BLaER1 treated with 17β-estradiol and CSF1 and Interleukin-3, amounts not matched to agents 10 nM and 100 nM (cell line): ENCODE results near the gene LITAF.
A peak's percentile ranks its signal among the peaks of the same experiment; 100 is the strongest.
"Not testable (repeated sequence)": the region's sequence is repeated elsewhere in the genome, so short reads cannot be mapped to it uniquely, and the experiment has no call there.

ENCODE experiments used
- H3K27ac ChIP-seq, 11 experiments: shearing (Covaris generic); formaldehyde crosslinking; 2 replicates each; pipeline ENCODE4 v1.8.1; 2022
- H3K27me3 ChIP-seq, 11 experiments: shearing (Covaris generic); formaldehyde crosslinking; 2 replicates each; pipeline ENCODE4 v1.8.1; 2022
- H3K36me3 ChIP-seq, 11 experiments: shearing (Covaris generic); formaldehyde crosslinking; 2 replicates each; pipeline ENCODE4 v1.8.1; 2022
- H3K4me1 ChIP-seq, 10 experiments: shearing (Covaris generic); formaldehyde crosslinking; 2 replicates each; pipeline ENCODE4 v1.8.1; 2022
- H3K4me2 ChIP-seq, 11 experiments: shearing (Covaris generic); formaldehyde crosslinking; 2 replicates each; pipeline ENCODE4 v1.8.1; 2022
- H3K4me3 ChIP-seq, 10 experiments: shearing (Covaris generic); formaldehyde crosslinking; 2 replicates each; pipeline ENCODE4 v1.8.1; 2022
- H3K9ac ChIP-seq, 11 experiments: shearing (Covaris generic); formaldehyde crosslinking; 2 replicates each; pipeline ENCODE4 v1.8.1; 2022
- H3K9me3 ChIP-seq, 11 experiments: shearing (Covaris generic); formaldehyde crosslinking; replicated peaks in 1 of 11; 2 replicates each; pipeline ENCODE4 v1.8.1; 2022
- H4K20me1 ChIP-seq, 11 experiments: shearing (Covaris generic); formaldehyde crosslinking; 2 replicates each; pipeline ENCODE4 v1.8.1; 2022
- Cebpa-rat ChIP-seq, 11 experiments: shearing (Covaris generic); IDR thresholded peaks; 2 replicates each; pipeline ENCODE4 v1.8.1; 2022

Gene LITAF

GRCh38 chr16:11510178-11510973 lies 76.3 kb downstream of the LITAF start:
- Histone ChIP-seq H3K27me3 (0 out of 22 replicates have a peak, but pooled peaks cover 0 to 4% (median 0%) of the 10 kb centered on the region in 11 experiments), H3K4me3 (no peak overlapping the region), H3K36me3 (no peaks in the 10 kb centered on the region), H3K4me1 (peaks cover 18 to 57% (median 53%) of the 10 kb centered on the region in 10 experiments), H3K4me2 (peak overlapping the region in 6 of 11 experiments; percentile 13 to 96 (median 90); a peak in 10 of 22 replicates), H3K9me3 (no peaks in the 10 kb centered on the region), H3K9ac (no peak overlapping the region), H4K20me1 (no peaks in the 10 kb centered on the region), H3K27ac (peak overlapping the region in 1 of 11 experiments; percentile 9; a peak in 1 of 22 replicates)
- TF ChIP-seq Cebpa-rat (IDR thresholded peaks at IDR 0.05) = no peak

GRCh38 chr16:11507991-11508390 lies 78.7 kb downstream of the LITAF start:
- H3K9me3 ChIP-seq = no peaks in the 10 kb centered on the region
- no peaks in the 10 kb centered on the region for H4K20me1 ChIP-seq
- peak overlapping the region; percentile 25 to 96 (median 89); a peak in 19 of 22 replicates for H3K4me2 ChIP-seq
- H3K9ac ChIP-seq = peak overlapping the region in 5 of 11 experiments; percentile 24 to 78 (median 45); a peak in 8 of 22 replicates
- H3K27me3 ChIP-seq = 0 out of 22 replicates have a peak, but pooled peaks cover 0 to 4% (median 0%) of the 10 kb centered on the region in 11 experiments
- H3K4me3 ChIP-seq = no peak overlapping the region
- H3K27ac ChIP-seq = peak overlapping the region in 7 of 11 experiments; percentile 16 to 88 (median 83); a peak in 12 of 22 replicates
- TF ChIP-seq Cebpa-rat (IDR thresholded peaks at IDR 0.05) = no peak
- H3K4me1 ChIP-seq = peaks cover 30 to 81% (median 77%) of the 10 kb centered on the region in 10 experiments
- H3K36me3 ChIP-seq = no peaks in the 10 kb centered on the region

GRCh38 chr16:11507350-11507749 lies 79.4 kb downstream of the LITAF start:
- H3K9ac ChIP-seq = peak overlapping the region in 8 of 11 experiments; percentile 63 to 78 (median 74); a peak in 11 of 22 replicates
- TF ChIP-seq Cebpa-rat (IDR thresholded peaks at IDR 0.05) = no peak
- peak overlapping the region in 9 of 11 experiments; percentile 72 to 88 (median 83); a peak in 14 of 22 replicates for H3K27ac ChIP-seq
- H3K4me1 ChIP-seq = peaks cover 32 to 88% (median 84%) of the 10 kb centered on the region in 10 experiments
- 0 out of 22 replicates have a peak, but pooled peaks cover 0 to 4% (median 0%) of the 10 kb centered on the region in 11 experiments for H3K27me3 ChIP-seq
- H4K20me1 ChIP-seq = no peaks in the 10 kb centered on the region
- H3K4me3 ChIP-seq = peak overlapping the region in 1 of 10 experiments; percentile 49; a peak in 2 of 20 replicates
- H3K4me2 ChIP-seq = peak overlapping the region; percentile 55 to 96 (median 89); a peak in 21 of 22 replicates
- H3K36me3 ChIP-seq = no peaks in the 10 kb centered on the region
- H3K9me3 ChIP-seq = no peaks in the 10 kb centered on the region

GRCh38 chr16:11506741-11507305 lies 79.9 kb downstream of the LITAF start:
- peak overlapping the region in 10 of 11 experiments; percentile 36 to 78 (median 71); a peak in 20 of 22 replicates for H3K9ac ChIP-seq
- H3K27ac ChIP-seq = peak overlapping the region in 10 of 11 experiments; percentile 30 to 88 (median 81); a peak in 21 of 22 replicates
- H4K20me1 ChIP-seq = no peaks in the 10 kb centered on the region
- 0 out of 22 replicates have a peak, but pooled peaks cover 0 to 4% (median 0%) of the 10 kb centered on the region in 11 experiments for H3K27me3 ChIP-seq
- H3K9me3 ChIP-seq = no peaks in the 10 kb centered on the region
- H3K36me3 ChIP-seq = no peaks in the 10 kb centered on the region
- TF ChIP-seq Cebpa-rat (IDR thresholded peaks at IDR 0.05) = peak in 1 of 11 experiments; percentile 73; a peak in 2 of 22 replicates
- peaks cover 32 to 93% (median 89%) of the 10 kb centered on the region in 10 experiments for H3K4me1 ChIP-seq
- peak overlapping the region; percentile 55 to 96 (median 89) for H3K4me2 ChIP-seq
- H3K4me3 ChIP-seq = peak overlapping the region in 9 of 10 experiments; percentile 3 to 53 (median 33); a peak in 14 of 20 replicates

- not testable (repeated sequence) for H3K36me3 ChIP-seq, H4K20me1 ChIP-seq, H3K9me3 ChIP-seq, H3K27me3 ChIP-seq
- Histone ChIP-seq H3K4me3 (peak overlapping the region in 2 of 10 experiments; percentile 14 to 40; a peak in 2 of 20 replicates), H3K27ac (peak overlapping the region in 9 of 11 experiments; percentile 33 to 88 (median 83); a peak in 18 of 22 replicates), H3K4me1 (peaks cover 43 to 100% (median 100%) of the 10 kb centered on the region in 10 experiments), H3K4me2 (peak overlapping the region; percentile 39 to 96 (median 90); a peak in 21 of 22 replicates), H3K9ac (peak overlapping the region in 9 of 11 experiments; percentile 34 to 78 (median 71); a peak in 18 of 22 replicates)
- peak in 8 of 11 experiments; percentile 45 to 91 (median 68); a peak in 13 of 22 replicates for TF ChIP-seq Cebpa-rat (IDR thresholded peaks at IDR 0.05)
Measured at GRCh38 chr16:11504261-11504660, 82.5 kb downstream of the LITAF start.

- Histone ChIP-seq H3K4me3 (peak overlapping the region in 6 of 10 experiments; percentile 14 to 40 (median 26); a peak in 8 of 20 replicates), H3K36me3 (no peaks in the 10 kb centered on the region), H3K27me3 (no peaks in the 10 kb centered on the region), H3K9ac (peak overlapping the region in 10 of 11 experiments; percentile 34 to 78 (median 68); a peak in 19 of 22 replicates), H3K4me1 (peaks cover 41 to 97% (median 97%) of the 10 kb centered on the region in 10 experiments), H3K9me3 (no peaks in the 10 kb centered on the region), H4K20me1 (no peaks in the 10 kb centered on the region), H3K4me2 (peak overlapping the region; percentile 39 to 96 (median 90)), H3K27ac (peak overlapping the region in 9 of 11 experiments; percentile 33 to 88 (median 83); a peak in 18 of 22 replicates)
- TF ChIP-seq Cebpa-rat (IDR thresholded peaks at IDR 0.05) = no peak
Measured at GRCh38 chr16:11503566-11503965, 83.2 kb downstream of the LITAF start.

GRCh38 chr16:11502239-11502638 lies 84.5 kb downstream of the LITAF start:
- H3K4me1 ChIP-seq = peaks cover 49 to 97% (median 96%) of the 10 kb centered on the region in 10 experiments
- no peaks in the 10 kb centered on the region for H3K36me3 ChIP-seq
- peak overlapping the region in 2 of 11 experiments; percentile 8 to 44; a peak in 2 of 22 replicates for H3K9ac ChIP-seq

GRCh38 chr16:11501632-11502031 lies 85.1 kb downstream of the LITAF start:
- H4K20me1 ChIP-seq = no peaks in the 10 kb centered on the region
- H3K4me3 ChIP-seq = no peak overlapping the region
- H3K9ac ChIP-seq = peak overlapping the region in 4 of 11 experiments; percentile 8 to 44 (median 17); a peak in 4 of 22 replicates
- TF ChIP-seq Cebpa-rat (IDR thresholded peaks at IDR 0.05) = no peak
- no peaks in the 10 kb centered on the region for H3K36me3 ChIP-seq
- H3K27me3 ChIP-seq = no peaks in the 10 kb centered on the region
- H3K9me3 ChIP-seq = no peaks in the 10 kb centered on the region
- H3K27ac ChIP-seq = peak overlapping the region in 8 of 11 experiments; percentile 5 to 59 (median 40); a peak in 8 of 22 replicates
- peaks cover 50 to 97% (median 96%) of the 10 kb centered on the region in 10 experiments for H3K4me1 ChIP-seq
- peak overlapping the region in 8 of 11 experiments; percentile 11 to 93 (median 70); a peak in 15 of 22 replicates for H3K4me2 ChIP-seq

More at GRCh38 chr16:11502239-11502638, 84.5 kb downstream of the LITAF start:
- H3K4me3 ChIP-seq = no peak overlapping the region
- TF ChIP-seq Cebpa-rat (IDR thresholded peaks at IDR 0.05) = no peak
- H3K4me2 ChIP-seq = peak overlapping the region in 8 of 11 experiments; percentile 11 to 96 (median 90); a peak in 15 of 22 replicates
- peak overlapping the region in 8 of 11 experiments; percentile 5 to 88 (median 40); a peak in 8 of 22 replicates for H3K27ac ChIP-seq
- no peaks in the 10 kb centered on the region for H3K27me3 ChIP-seq
- H3K9me3 ChIP-seq = no peaks in the 10 kb centered on the region
- H4K20me1 ChIP-seq = no peaks in the 10 kb centered on the region
